Uterus (tissue), 2 donors: ENCODE results near the gene DTNBP1.

Experiments
- POLR2A ChIP-seq, 2 donors: fragments of 450-650 bp; IDR thresholded peaks; one replicate each; pipeline ENCODE4 v1.6.1; 2016; ENCODE audit warnings: antibody characterized with exemption in 2 of 2, mild to moderate bottlenecking in 1 of 2, moderate library complexity in 1 of 2
- TF ChIP-seq, protein P1 (sequence below), 4 experiments: fragments of 200-600 bp in 2 of 4; fragments of 450-650 bp in 2 of 4; sonication (generic) in 2 of 4; IDR thresholded peaks; one replicate each; pipeline ENCODE4 v1.5.1; 2016 to 2019; ENCODE audit warnings: antibody characterized with exemption in 4 of 4, mild to moderate bottlenecking in 2 of 4, moderate library complexity in 1 of 4

DNA sequence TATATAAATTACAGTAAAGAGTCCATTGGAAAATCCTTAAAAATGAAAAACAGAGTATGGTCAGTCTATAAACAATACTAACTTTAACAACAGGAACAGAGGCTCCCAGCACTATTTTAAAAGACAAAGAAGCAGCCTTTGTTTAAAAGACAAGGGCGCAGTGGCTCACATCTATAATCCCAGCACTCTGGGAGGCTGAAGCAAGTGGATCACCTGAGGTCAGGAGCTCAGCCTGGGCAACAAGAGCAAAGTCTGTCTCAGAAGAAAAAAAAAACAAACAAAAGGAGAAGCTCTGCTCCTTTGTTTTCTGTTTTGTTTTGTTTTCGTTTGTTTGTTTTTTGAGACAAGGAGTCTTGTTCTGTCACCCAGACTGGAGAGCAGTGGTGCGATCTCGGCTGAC lies 89.4 kb downstream of the DTNBP1 start:
- TF ChIP-seq, protein P1, sequence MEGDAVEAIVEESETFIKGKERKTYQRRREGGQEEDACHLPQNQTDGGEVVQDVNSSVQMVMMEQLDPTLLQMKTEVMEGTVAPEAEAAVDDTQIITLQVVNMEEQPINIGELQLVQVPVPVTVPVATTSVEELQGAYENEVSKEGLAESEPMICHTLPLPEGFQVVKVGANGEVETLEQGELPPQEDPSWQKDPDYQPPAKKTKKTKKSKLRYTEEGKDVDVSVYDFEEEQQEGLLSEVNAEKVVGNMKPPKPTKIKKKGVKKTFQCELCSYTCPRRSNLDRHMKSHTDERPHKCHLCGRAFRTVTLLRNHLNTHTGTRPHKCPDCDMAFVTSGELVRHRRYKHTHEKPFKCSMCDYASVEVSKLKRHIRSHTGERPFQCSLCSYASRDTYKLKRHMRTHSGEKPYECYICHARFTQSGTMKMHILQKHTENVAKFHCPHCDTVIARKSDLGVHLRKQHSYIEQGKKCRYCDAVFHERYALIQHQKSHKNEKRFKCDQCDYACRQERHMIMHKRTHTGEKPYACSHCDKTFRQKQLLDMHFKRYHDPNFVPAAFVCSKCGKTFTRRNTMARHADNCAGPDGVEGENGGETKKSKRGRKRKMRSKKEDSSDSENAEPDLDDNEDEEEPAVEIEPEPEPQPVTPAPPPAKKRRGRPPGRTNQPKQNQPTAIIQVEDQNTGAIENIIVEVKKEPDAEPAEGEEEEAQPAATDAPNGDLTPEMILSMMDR (IDR thresholded peaks at IDR 0.05) = no peak
- no peak for TF ChIP-seq POLR2A (IDR thresholded peaks at IDR 0.05)
